ENCODE measurements around the gene XRCC5. TPM values are rescaled to one million over a fixed set of nuclear protein-coding genes. Genes with fewer than 3 reads are reported as not detected.

Gene XRCC5
- total and polyA plus RNA-seq, 2 of the 8 experiments (the other 6 are each of a cell fraction or from before 2014, with no cell fraction given), result 308 to 644 TPM

DNA sequence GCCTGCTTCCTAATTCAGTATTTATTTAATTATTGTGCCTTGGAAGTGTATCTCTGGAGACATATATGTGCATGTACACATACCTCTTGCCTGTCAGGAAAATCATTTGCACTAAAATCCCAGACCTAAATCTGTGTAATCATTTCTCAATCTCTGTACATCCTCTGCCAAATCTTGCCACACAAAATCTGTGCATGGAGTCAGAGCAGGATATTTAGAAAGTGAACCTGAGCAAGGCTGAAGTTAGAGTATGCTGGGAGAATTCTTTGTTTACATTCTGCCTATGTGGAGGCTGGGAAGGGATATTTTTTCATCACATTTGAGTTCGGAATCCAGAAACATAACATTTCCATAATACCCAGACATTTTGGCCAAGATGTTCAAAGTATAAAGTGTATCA is 9.3 kb downstream of the XRCC5 start (continued):
- TF ChIP-seq, protein P1, sequence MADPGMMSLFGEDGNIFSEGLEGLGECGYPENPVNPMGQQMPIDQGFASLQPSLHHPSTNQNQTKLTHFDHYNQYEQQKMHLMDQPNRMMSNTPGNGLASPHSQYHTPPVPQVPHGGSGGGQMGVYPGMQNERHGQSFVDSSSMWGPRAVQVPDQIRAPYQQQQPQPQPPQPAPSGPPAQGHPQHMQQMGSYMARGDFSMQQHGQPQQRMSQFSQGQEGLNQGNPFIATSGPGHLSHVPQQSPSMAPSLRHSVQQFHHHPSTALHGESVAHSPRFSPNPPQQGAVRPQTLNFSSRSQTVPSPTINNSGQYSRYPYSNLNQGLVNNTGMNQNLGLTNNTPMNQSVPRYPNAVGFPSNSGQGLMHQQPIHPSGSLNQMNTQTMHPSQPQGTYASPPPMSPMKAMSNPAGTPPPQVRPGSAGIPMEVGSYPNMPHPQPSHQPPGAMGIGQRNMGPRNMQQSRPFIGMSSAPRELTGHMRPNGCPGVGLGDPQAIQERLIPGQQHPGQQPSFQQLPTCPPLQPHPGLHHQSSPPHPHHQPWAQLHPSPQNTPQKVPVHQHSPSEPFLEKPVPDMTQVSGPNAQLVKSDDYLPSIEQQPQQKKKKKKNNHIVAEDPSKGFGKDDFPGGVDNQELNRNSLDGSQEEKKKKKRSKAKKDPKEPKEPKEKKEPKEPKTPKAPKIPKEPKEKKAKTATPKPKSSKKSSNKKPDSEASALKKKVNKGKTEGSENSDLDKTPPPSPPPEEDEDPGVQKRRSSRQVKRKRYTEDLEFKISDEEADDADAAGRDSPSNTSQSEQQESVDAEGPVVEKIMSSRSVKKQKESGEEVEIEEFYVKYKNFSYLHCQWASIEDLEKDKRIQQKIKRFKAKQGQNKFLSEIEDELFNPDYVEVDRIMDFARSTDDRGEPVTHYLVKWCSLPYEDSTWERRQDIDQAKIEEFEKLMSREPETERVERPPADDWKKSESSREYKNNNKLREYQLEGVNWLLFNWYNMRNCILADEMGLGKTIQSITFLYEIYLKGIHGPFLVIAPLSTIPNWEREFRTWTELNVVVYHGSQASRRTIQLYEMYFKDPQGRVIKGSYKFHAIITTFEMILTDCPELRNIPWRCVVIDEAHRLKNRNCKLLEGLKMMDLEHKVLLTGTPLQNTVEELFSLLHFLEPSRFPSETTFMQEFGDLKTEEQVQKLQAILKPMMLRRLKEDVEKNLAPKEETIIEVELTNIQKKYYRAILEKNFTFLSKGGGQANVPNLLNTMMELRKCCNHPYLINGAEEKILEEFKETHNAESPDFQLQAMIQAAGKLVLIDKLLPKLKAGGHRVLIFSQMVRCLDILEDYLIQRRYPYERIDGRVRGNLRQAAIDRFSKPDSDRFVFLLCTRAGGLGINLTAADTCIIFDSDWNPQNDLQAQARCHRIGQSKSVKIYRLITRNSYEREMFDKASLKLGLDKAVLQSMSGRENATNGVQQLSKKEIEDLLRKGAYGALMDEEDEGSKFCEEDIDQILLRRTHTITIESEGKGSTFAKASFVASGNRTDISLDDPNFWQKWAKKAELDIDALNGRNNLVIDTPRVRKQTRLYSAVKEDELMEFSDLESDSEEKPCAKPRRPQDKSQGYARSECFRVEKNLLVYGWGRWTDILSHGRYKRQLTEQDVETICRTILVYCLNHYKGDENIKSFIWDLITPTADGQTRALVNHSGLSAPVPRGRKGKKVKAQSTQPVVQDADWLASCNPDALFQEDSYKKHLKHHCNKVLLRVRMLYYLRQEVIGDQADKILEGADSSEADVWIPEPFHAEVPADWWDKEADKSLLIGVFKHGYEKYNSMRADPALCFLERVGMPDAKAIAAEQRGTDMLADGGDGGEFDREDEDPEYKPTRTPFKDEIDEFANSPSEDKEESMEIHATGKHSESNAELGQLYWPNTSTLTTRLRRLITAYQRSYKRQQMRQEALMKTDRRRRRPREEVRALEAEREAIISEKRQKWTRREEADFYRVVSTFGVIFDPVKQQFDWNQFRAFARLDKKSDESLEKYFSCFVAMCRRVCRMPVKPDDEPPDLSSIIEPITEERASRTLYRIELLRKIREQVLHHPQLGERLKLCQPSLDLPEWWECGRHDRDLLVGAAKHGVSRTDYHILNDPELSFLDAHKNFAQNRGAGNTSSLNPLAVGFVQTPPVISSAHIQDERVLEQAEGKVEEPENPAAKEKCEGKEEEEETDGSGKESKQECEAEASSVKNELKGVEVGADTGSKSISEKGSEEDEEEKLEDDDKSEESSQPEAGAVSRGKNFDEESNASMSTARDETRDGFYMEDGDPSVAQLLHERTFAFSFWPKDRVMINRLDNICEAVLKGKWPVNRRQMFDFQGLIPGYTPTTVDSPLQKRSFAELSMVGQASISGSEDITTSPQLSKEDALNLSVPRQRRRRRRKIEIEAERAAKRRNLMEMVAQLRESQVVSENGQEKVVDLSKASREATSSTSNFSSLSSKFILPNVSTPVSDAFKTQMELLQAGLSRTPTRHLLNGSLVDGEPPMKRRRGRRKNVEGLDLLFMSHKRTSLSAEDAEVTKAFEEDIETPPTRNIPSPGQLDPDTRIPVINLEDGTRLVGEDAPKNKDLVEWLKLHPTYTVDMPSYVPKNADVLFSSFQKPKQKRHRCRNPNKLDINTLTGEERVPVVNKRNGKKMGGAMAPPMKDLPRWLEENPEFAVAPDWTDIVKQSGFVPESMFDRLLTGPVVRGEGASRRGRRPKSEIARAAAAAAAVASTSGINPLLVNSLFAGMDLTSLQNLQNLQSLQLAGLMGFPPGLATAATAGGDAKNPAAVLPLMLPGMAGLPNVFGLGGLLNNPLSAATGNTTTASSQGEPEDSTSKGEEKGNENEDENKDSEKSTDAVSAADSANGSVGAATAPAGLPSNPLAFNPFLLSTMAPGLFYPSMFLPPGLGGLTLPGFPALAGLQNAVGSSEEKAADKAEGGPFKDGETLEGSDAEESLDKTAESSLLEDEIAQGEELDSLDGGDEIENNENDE (IDR thresholded peaks at IDR 0.05; ENCODE audit: insufficient replicate concordance, low read length), result no peak
- TF ChIP-seq HDAC6 (IDR thresholded peaks at IDR 0.05; ENCODE audit: low read depth, low read length) (no peak), TAF1 (IDR thresholded peaks at IDR 0.05; ENCODE audit: low read depth, low read length) (no peak), RBBP5 (IDR thresholded peaks at IDR 0.05; ENCODE audit: borderline replicate concordance, low read depth, low read length) (no peak), CEBPB (IDR thresholded peaks at IDR 0.05; ENCODE audit: low read depth, low read length) (no peak), NANOG (IDR thresholded peaks at IDR 0.05; ENCODE audit: insufficient read depth, low read depth, low read length, poor library complexity, severe bottlenecking) (no peak), BCL11A (IDR thresholded peaks at IDR 0.05; ENCODE audit: low read depth in 2 of 2, low read length in 2 of 2) (no peak), TBP (IDR thresholded peaks at IDR 0.05; ENCODE audit: low read depth, low read length) (no peak), RFX5 (IDR thresholded peaks at IDR 0.05; ENCODE audit: borderline replicate concordance, low read depth, low read length) (no peak), KDM4A (IDR thresholded peaks at IDR 0.05; ENCODE audit: low read depth, low read length, severe bottlenecking) (no peak), EGR1 (IDR thresholded peaks at IDR 0.05; ENCODE audit: borderline replicate concordance, low read depth, low read length) (no peak), CBX5 (IDR thresholded peaks at IDR 0.05; ENCODE audit: low read depth, low read length) (no peak)

All from H1 (cell line).